NOMO-1 (cell line): Measurements from ENCODE around the gene SAMD13.
A peak's percentile ranks its signal among the peaks of the same experiment; 100 is the strongest.

Experiments used
- DNase-seq, 2 experiments: peaks; one replicate each; lab custom pipeline; 2025; ENCODE audit not compliant: unreplicated experiment in 2 of 2; lab: John Stamatoyannopoulos, UW

SAMD13 gene

DNA sequence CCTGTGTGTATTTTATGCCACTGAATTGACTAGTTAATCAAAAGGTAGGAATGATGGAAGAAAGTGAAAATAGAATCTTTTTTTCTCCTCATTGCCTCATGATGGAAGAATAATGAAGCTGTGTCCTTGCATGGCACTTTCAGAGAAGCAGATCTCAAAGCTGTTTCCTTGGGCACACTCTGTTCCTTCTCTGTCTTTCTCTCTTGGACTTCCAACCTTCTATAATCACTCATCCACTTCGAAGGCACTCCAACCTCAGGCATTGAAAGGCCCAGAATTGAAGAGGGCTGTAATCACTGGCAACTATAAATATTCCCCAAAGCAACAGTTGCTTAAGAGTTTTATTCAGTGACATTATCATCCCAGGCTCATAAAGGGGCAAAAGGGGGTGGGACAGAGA is 65.7 kb downstream of the SAMD13 start:
- DNase-seq = no peak

GRCh38 chr1:84368441-84368840 is 66.9 kb downstream of the SAMD13 start:
- no peak for DNase-seq

- no peak for DNase-seq
Measured at GRCh38 chr1:84370266-84370665, 68.8 kb downstream of the SAMD13 start.

GRCh38 chr1:84370831-84371394 is 69.4 kb downstream of the SAMD13 start:
- DNase-seq = no peak

GRCh38 chr1:84373436-84374141 is 72.1 kb downstream of the SAMD13 start:
- DNase-seq = no peak

DNA sequence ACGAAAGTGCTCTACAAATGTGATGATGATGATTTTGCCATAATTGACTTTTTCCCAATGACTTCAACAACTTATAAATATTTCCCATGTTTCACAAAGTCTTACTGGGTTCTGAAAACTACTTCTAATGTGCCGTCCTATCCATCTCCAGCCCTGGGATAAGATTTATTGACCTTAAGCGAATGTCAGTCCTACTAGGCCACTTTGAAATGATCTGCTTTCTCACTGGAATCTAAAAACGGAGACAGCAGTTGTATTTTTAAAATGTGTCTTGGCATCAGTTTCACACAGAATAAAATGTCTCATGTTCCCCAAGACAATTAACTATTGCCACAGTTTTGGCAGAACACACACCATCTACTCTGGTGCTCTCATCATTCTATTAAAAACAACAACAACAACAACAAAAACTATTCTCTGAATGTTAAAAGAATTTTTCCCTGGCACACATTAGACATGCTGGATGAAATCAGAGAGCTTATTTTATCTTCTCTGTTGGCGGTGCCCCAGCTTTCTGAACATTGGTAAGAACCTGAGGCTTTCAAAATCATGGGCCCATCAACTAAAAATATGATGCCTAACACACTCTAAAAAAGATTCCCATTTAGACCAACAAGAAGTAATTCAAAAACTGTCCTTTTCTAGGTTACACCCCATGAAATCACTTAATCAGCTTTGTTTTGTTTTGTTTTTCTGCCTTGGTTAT is 73.6 kb downstream of the SAMD13 start:
- no peak for DNase-seq

- DNase-seq = no peak
Measured at GRCh38 chr1:84376000-84376910, 74.7 kb downstream of the SAMD13 start.

DNA sequence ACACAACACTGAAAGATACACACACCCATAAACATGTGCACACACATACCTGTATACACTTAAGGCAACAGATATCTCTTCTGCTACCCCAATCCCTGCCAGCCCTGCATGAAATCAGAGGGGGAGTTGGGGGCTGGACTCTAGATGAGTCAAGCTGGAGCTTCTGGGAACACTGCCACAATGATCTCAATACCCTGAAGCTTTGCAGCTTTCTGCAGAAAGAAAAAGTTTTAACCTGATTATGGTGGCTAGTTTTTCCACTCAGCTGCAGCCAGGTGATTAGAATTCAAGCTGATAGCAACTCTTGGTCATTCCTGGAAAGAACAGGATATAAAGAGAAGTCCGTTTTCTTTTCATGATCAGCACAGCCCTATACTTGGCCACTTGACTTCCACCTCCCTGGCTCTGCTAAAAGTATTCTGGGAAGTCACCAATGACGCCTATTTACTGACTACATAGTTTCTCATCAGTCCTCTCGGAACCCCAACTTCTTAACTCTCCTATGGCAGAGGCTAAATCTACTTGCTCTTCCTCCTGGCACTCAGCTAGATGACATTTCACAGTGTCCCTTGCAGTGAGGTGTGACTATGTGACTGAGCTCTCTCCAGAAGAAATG is 76.1 kb downstream of the SAMD13 start:
- DNase-seq = no peak

DNA sequence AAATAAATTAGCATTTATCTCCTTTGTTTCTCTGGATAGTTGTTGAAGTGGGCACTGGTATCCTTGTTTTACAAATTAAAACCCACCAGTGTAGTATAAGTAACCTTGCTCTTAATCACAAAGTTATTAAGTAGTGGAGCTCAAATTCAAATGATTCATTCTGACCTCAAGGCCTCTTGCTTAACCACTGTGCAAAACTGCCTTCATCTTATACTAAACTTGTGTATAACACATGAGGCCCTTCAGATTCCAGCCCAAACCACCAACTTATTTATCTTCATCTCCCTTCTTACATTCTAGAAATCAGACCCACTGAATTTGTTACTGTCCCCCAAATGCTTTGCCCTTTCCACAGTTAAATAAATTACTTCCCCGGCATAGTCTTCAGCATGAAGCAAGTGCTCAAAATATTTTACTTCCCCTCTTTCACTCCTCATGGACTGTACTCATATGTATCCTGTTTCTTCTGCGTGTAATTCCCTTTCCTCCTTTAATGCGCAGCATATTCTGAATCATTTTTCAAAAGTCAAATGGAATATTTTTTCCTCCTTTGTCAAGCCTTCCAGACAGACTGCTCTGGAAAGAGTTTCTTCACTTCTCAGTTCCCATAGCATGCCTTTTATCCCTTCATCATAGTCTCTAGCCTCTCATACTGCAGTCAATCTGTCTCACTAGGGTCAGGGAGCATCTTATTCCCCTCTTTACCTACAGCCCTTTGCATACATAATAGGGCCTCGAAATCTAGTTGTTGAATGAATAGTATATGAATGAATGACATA is 77.8 kb downstream of the SAMD13 start:
- DNase-seq = peak; percentile 22 to 64

GRCh38 chr1:84379917-84380180 is 78.3 kb downstream of the SAMD13 start:
- no peak for DNase-seq

DNA sequence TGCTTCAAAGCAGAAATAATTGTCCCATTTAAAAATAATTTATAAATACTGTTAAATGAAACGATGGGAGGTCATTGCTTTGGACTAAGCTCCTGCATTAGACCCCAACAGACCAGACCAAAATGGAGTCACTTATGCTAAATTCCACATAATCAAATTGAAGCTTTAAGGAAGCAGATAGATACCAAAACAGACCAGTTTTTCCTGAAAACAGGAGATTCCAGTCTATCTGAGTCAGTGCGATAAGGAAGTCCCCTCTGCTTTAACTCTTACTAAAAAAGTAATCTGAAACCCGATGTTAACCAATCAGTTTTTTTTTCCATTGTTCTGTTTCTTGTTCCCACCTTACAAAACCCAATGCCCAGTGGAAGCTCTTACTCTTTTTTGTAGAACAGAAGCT is 80.6 kb downstream of the SAMD13 start:
- no peak for DNase-seq

- no peak for DNase-seq
Measured at GRCh38 chr1:84385347-84385746, 83.8 kb downstream of the SAMD13 start.

GRCh38 chr1:84386716-84387479 is 85.4 kb downstream of the SAMD13 start:
- DNase-seq = no peak

- DNase-seq = no peak
Measured at GRCh38 chr1:84387480-84388163, 86.1 kb downstream of the SAMD13 start.

- DNase-seq = peak; percentile 77 to 84
Measured at GRCh38 chr1:84390226-84390625, 88.7 kb downstream of the SAMD13 start.

DNA sequence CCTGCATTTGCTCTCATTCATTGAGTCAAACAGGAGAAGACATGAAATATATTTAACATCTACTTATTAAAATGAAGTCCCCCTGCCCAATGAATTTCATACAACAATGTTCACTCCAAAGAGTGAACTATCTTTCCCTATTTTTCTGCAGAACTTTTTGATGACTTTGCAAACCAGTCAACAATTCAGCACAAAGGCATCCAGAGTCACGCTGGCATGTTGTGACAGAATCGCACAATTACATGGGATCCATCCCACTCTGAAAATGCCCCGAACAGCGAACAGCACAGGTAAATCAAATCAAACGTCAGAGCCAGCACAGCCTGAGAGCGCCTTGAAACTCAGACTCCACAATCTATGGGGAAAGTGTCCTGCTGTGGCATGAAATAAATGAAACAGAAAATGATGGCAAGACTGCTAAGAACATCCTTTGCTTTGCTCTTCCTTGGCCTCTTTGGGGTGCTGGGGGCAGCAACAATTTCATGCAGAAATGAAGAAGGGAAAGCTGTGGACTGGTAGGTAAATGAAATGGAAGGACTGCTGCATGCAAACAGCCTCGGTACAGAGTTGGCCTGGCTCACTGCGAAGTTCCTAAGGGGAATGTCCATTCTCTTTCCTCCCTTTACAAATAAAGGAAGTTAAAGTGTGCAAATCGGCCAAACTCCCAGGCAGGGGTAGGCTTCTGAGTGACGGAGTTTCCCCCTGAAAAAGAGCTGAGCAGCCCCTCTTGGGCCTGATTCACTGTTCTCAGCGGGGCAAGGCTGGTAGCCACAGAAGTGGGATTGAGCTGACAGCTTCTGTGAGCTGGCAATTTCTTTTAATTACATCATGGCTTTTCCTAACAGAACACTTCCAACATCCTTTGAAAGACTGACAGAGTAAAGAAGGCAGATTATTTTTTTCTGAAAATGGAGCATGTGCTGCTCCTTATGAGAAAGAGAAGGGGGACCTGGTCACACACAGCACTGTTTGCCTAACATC is 97.0 kb downstream of the SAMD13 start, which contains the start of gene DNASE2B:
Gene DNASE2B (plus strand): TSS at position 310 of the 981 bp plus-strand sequence. CDS start 81 bp downstream, at position 391.
- no peak for DNase-seq
